WTC11 (cell line): ENCODE measurements around the gene CACNG1. TPM values are rescaled to one million over a fixed set of nuclear protein-coding genes. Genes with fewer than 3 reads are reported as not detected.

ENCODE experiments used
- ATAC-seq: fragments of 200-7000 bp; cut with Tn5 transposase; 2 replicates; pipeline ENCODE4 v1.10.0; 2021; ENCODE audit warnings: mild to moderate bottlenecking, moderate library complexity
- CTCF ChIA-PET: fragments of 300-600 bp; sonication (Branson Sonifier 250); formaldehyde crosslinking; loops from one replicate; lab custom pipeline; 2021; ENCODE audit warnings: antibody characterized with exemption; lab: Charles Lee
- POLR2A ChIA-PET: fragments of 350-600 bp; sonication (Branson Sonifier 250); formaldehyde crosslinking; loops from one replicate; lab custom pipeline; 2021; ENCODE audit warnings: antibody characterized with exemption; lab: Charles Lee
- DNase-seq: peaks from one replicate; pipeline ENCODE4 v3.0.0; 2021; ENCODE audit warnings: low spot score
- H3K27ac Mint-ChIP-seq: 2 replicates; pipeline ENCODE4 v1.8.0; 2021; ENCODE audit warnings: mixed read lengths
- H3K27me3 Mint-ChIP-seq: 2 replicates; pipeline ENCODE4 v1.8.0; 2021; ENCODE audit warnings: low read depth, mild to moderate bottlenecking, moderate library complexity, mixed read lengths
- H3K36me3 Mint-ChIP-seq: 2 replicates; pipeline ENCODE4 v1.8.0; 2021; ENCODE audit warnings: mixed read lengths
- H3K4me1 Mint-ChIP-seq: 2 replicates; pipeline ENCODE4 v1.8.0; 2022; ENCODE audit warnings: mixed read lengths
- H3K4me3 Mint-ChIP-seq: 2 replicates; pipeline ENCODE4 v1.8.0; 2021; ENCODE audit warnings: mild to moderate bottlenecking, moderate library complexity, mixed read lengths
- H3K9me3 Mint-ChIP-seq: 2 replicates; pipeline ENCODE4 v1.8.0; 2021; ENCODE audit warnings: mixed read lengths
- ATF3 ChIP-seq: sonication (generic); formaldehyde crosslinking; conservative IDR thresholded peaks from 2 replicates; pipeline ENCODE4 v1.8.1; 2022; ENCODE audit warnings: mild to moderate bottlenecking, missing genetic modification reagents
- ATF6 ChIP-seq: sonication (generic); formaldehyde crosslinking; IDR thresholded peaks from 2 replicates; pipeline ENCODE4 v1.8.1; 2023; ENCODE audit warnings: mild to moderate bottlenecking, missing genetic modification reagents
- CTCF ChIP-seq: fragments of 200-600 bp; IDR thresholded peaks from 2 replicates; pipeline ENCODE4 v1.8.0; 2022; ENCODE audit warnings: antibody characterized with exemption
- E2F4 ChIP-seq: sonication (generic); formaldehyde crosslinking; IDR thresholded peaks from 2 replicates; pipeline ENCODE4 v1.8.1; 2022; ENCODE audit warnings: low read depth, mild to moderate bottlenecking, moderate library complexity, missing genetic modification reagents, borderline replicate concordance
- JAZF1 ChIP-seq: fragments of 250-450 bp; sonication (Bioruptor Pico); IDR thresholded peaks from 2 replicates; pipeline ENCODE4 v1.9.0; 2021; ENCODE audit warnings: moderate library complexity, mild to moderate bottlenecking, inconsistent platforms
- NFYB ChIP-seq: sonication (generic); formaldehyde crosslinking; conservative IDR thresholded peaks from 2 replicates; pipeline ENCODE4 v1.8.0; 2022; ENCODE audit warnings: low read depth, missing genetic modification reagents
- RORB ChIP-seq: fragments of 250-450 bp; sonication (Bioruptor Pico); IDR thresholded peaks from 2 replicates; pipeline ENCODE4 v1.9.0; 2021; ENCODE audit warnings: mild to moderate bottlenecking
- TCF7 ChIP-seq: sonication (generic); formaldehyde crosslinking; IDR thresholded peaks from 2 replicates; pipeline ENCODE4 v1.8.0; 2022; ENCODE audit warnings: mild to moderate bottlenecking, low read depth, missing genetic modification reagents, moderate library complexity
- TEAD1 ChIP-seq: sonication (generic); formaldehyde crosslinking; IDR thresholded peaks from 2 replicates; pipeline ENCODE4 v1.8.0; 2022; ENCODE audit warnings: mild to moderate bottlenecking, missing genetic modification reagents
- TEAD4 ChIP-seq: sonication (generic); formaldehyde crosslinking; IDR thresholded peaks from 2 replicates; pipeline ENCODE4 v1.8.0; 2022; ENCODE audit warnings: mild to moderate bottlenecking, missing genetic modification reagents
- USF2 ChIP-seq: sonication (generic); formaldehyde crosslinking; IDR thresholded peaks from 2 replicates; pipeline ENCODE4 v1.8.1; 2023; ENCODE audit warnings: mild to moderate bottlenecking, missing genetic modification reagents, moderate library complexity
- ZBTB21 ChIP-seq: sonication (generic); formaldehyde crosslinking; IDR thresholded peaks from 2 replicates; pipeline ENCODE4 v1.8.1; 2023; ENCODE audit warnings: mild to moderate bottlenecking, missing genetic modification reagents, borderline replicate concordance
- ZNF281 ChIP-seq: sonication (generic); formaldehyde crosslinking; IDR thresholded peaks from 2 replicates; pipeline ENCODE4 v1.8.0; 2023; ENCODE audit warnings: mild to moderate bottlenecking, missing genetic modification reagents
- ZNF317 ChIP-seq: sonication (generic); formaldehyde crosslinking; IDR thresholded peaks from 2 replicates; pipeline ENCODE4 v1.8.1; 2023; ENCODE audit warnings: low read depth, mild to moderate bottlenecking, moderate library complexity, missing genetic modification reagents, borderline replicate concordance
- ZNF416 ChIP-seq: fragments of 250-450 bp; sonication (Bioruptor Pico); IDR thresholded peaks from 2 replicates; pipeline ENCODE4 v1.9.0; 2021; ENCODE audit warnings: mild to moderate bottlenecking, inconsistent platforms
- ZNF425 ChIP-seq: fragments of 250-450 bp; sonication (Bioruptor Pico); conservative IDR thresholded peaks from 2 replicates; pipeline ENCODE4 v1.9.0; 2021; ENCODE audit warnings: mild to moderate bottlenecking
- total RNA-seq: library from RNA; stranded (reverse); gene quantifications from 3 replicates; pipeline ENCODE4 v1.2.3, GENCODE V29; 2021

The CACNG1 gene
- total RNA-seq, 1 experiment from 2014 or later = not detected

- no peak for TF ChIP-seq CTCF
- TF ChIP-seq NFYB (CRISPR knock-in tag) = no peak
Measured at GRCh38 chr17:67088639-67089038, 44.3 kb downstream of the CACNG1 start (continued).

GRCh38 chr17:67090341-67090740 lies 46.0 kb downstream of the CACNG1 start:
- Mint-ChIP-seq H3K27me3 (no peaks in the 10 kb centered on the region), H3K4me3 (no peak overlapping the region), H3K27ac (no peak overlapping the region), H3K9me3 (peaks cover 12% of the 10 kb centered on the region), H3K36me3 (peaks cover 23% of the 10 kb centered on the region), H3K4me1 (no peaks in the 10 kb centered on the region)
- CTCF ChIA-PET = no interaction called here
- POLR2A ChIA-PET = no interaction called here
- TF ChIP-seq ZNF281 (CRISPR knock-in tag) = no peak
- no peak for TF ChIP-seq RORB (CRISPR knock-in tag)
- no peak for TF ChIP-seq TEAD4 (CRISPR knock-in tag)
- no peak for TF ChIP-seq JAZF1 (CRISPR knock-in tag)
- no peak for TF ChIP-seq ZNF416 (CRISPR knock-in tag)
- no peak for TF ChIP-seq TEAD1 (CRISPR knock-in tag)
- no peak for TF ChIP-seq TCF7
- no peak for TF ChIP-seq ZNF425 (CRISPR knock-in tag)
- no peak for TF ChIP-seq ZNF317 (CRISPR knock-in tag)
- no peak for TF ChIP-seq E2F4 (CRISPR knock-in tag)
- TF ChIP-seq ZBTB21 (CRISPR knock-in tag) = no peak
- TF ChIP-seq USF2 (CRISPR knock-in tag) = no peak
- no peak for TF ChIP-seq NFYB (CRISPR knock-in tag)
- TF ChIP-seq ATF6 = no peak
- no peak for TF ChIP-seq ATF3 (CRISPR knock-in tag)
- no peak for ATAC-seq
- DNase-seq = no peak
